GM18508 (cell line): ENCODE data around the gene TAF10.

Source experiments
- ATAC-seq: cut with Tn5 transposase; IDR thresholded peaks from one replicate; pipeline ENCODE4 v1.9.1; 2021; ENCODE audit warnings: moderate number of reproducible peaks; ENCODE audit not compliant: insufficient read depth, unreplicated experiment

TAF10 gene

GRCh38 chr11:6625832-6626420 is 13.9 kb upstream of the TAF10 start:
- ATAC-seq = no peak

- ATAC-seq = no peak
These were observed 13.3 kb upstream of the TAF10 start for GRCh38 chr11:6625156-6625831.

GRCh38 chr11:6623391-6624363 is 11.7 kb upstream of the TAF10 start:
- ATAC-seq = no peak

- no peak for ATAC-seq
These were observed 10.5 kb upstream of the TAF10 start for GRCh38 chr11:6622261-6623171.

GRCh38 chr11:6621711-6622211 is 9.7 kb upstream of the TAF10 start:
- no peak for ATAC-seq

GRCh38 chr11:6620636-6621035 is 8.6 kb upstream of the TAF10 start:
- no peak for ATAC-seq

GRCh38 chr11:6619004-6619745 is 7.2 kb upstream of the TAF10 start, which contains the start of gene TPP1:
TPP1 (minus strand) TSS chr11:6619422; CDS start chr11:6619400, 22 bp downstream.
- ATAC-seq = peak; percentile 97

- no peak for ATAC-seq
These were observed 6.3 kb upstream of the TAF10 start for GRCh38 chr11:6618117-6619003.

- ATAC-seq = no peak
These were observed 5.3 kb upstream of the TAF10 start for GRCh38 chr11:6617315-6617781.

GRCh38 chr11:6616596-6617250 is 4.7 kb upstream of the TAF10 start:
- ATAC-seq = no peak

GRCh38 chr11:6615882-6616585 is 4.0 kb upstream of the TAF10 start:
- no peak for ATAC-seq

GRCh38 chr11:6615046-6615445 is 3.0 kb upstream of the TAF10 start:
- ATAC-seq = no peak

- ATAC-seq = no peak
These were observed 2.4 kb upstream of the TAF10 start for GRCh38 chr11:6614446-6614845.

GRCh38 chr11:6613496-6613895 is 1.5 kb upstream of the TAF10 start:
- no peak for ATAC-seq

- no peak for ATAC-seq
These were observed 128 bp downstream of the TAF10 start for GRCh38 chr11:6611963-6612212.

GRCh38 chr11:6611092-6611962 is 689 bp downstream of the TAF10 start:
- no peak for ATAC-seq
